ENCODE data around the gene TMED3.

DNA sequence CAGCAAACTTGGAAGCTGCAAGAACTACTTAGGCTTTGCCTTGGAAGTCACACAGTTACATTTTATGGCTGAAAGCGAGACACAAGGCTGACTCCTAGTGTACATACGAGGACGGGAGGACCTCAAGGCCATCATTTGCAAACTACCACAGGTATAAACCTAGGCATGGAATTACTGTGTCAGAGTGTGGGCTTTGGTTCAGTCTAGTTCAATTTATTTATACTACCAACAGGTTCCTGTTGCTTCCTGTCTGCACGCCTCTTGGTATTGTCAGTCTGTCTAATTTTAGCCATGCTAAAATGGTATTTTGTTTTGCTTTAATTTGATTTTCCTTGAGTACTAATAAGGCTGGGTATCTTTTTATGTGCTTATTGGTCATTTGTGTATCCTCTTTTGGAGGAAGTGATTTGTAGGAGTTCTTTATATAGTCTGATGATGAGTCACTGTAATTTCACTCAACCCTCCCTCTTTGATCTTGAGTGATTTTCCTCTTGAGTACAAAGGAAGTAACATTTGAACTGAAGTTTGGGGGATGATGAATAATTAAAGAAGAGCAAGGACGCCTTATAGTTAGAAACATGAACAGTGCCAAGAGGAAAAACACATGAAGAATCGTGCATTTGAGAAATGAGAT lies 20.2 kb upstream of the TMED3 start:
- TF ChIP-seq EGR1 (IDR thresholded peaks at IDR 0.05) (no peak), EP300 (IDR thresholded peaks at IDR 0.05; ENCODE audit: borderline replicate concordance) (no peak), TEAD4 (IDR thresholded peaks at IDR 0.05) (no peak), NFIC (IDR thresholded peaks at IDR 0.05) (no peak), CEBPB (IDR thresholded peaks at IDR 0.05) (no peak), TAF1 (IDR thresholded peaks at IDR 0.05; ENCODE audit: low read depth) (no peak), YY1 (IDR thresholded peaks at IDR 0.05; ENCODE audit: low read depth) (no peak)
- TF ChIP-seq, protein P1, sequence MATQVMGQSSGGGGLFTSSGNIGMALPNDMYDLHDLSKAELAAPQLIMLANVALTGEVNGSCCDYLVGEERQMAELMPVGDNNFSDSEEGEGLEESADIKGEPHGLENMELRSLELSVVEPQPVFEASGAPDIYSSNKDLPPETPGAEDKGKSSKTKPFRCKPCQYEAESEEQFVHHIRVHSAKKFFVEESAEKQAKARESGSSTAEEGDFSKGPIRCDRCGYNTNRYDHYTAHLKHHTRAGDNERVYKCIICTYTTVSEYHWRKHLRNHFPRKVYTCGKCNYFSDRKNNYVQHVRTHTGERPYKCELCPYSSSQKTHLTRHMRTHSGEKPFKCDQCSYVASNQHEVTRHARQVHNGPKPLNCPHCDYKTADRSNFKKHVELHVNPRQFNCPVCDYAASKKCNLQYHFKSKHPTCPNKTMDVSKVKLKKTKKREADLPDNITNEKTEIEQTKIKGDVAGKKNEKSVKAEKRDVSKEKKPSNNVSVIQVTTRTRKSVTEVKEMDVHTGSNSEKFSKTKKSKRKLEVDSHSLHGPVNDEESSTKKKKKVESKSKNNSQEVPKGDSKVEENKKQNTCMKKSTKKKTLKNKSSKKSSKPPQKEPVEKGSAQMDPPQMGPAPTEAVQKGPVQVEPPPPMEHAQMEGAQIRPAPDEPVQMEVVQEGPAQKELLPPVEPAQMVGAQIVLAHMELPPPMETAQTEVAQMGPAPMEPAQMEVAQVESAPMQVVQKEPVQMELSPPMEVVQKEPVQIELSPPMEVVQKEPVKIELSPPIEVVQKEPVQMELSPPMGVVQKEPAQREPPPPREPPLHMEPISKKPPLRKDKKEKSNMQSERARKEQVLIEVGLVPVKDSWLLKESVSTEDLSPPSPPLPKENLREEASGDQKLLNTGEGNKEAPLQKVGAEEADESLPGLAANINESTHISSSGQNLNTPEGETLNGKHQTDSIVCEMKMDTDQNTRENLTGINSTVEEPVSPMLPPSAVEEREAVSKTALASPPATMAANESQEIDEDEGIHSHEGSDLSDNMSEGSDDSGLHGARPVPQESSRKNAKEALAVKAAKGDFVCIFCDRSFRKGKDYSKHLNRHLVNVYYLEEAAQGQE (IDR thresholded peaks at IDR 0.05; ENCODE audit: low read depth): no peak
- TF ChIP-seq, protein P2, sequence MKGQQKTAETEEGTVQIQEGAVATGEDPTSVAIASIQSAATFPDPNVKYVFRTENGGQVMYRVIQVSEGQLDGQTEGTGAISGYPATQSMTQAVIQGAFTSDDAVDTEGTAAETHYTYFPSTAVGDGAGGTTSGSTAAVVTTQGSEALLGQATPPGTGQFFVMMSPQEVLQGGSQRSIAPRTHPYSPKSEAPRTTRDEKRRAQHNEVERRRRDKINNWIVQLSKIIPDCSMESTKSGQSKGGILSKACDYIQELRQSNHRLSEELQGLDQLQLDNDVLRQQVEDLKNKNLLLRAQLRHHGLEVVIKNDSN (IDR thresholded peaks at IDR 0.05): no peak
